Measurements from ENCODE around the gene TXN.

GRCh38 chr9:110282018-110282738 is 25.9 kb upstream of the TXN start:
- TF ChIP-seq POLR2A (IDR thresholded peaks at IDR 0.05; ENCODE audit: low read depth, low read length) (no peak), BRCA1 (IDR thresholded peaks at IDR 0.05; ENCODE audit: low read depth, low read length) (no peak), ZZZ3 (IDR thresholded peaks at IDR 0.05; ENCODE audit: control insufficient read depth, insufficient read length, low read depth) (no peak), EZH2 (IDR thresholded peaks at IDR 0.05; ENCODE audit: borderline replicate concordance, control insufficient read depth, low read depth, low read length) (no peak), SKIL (IDR thresholded peaks at IDR 0.05; ENCODE audit: low read depth, poor library complexity, severe bottlenecking) (no peak), CTCF (IDR thresholded peaks at IDR 0.05 in 2 of 3, conservative IDR thresholded peaks at IDR 0.05 in 1 of 3; ENCODE audit: control insufficient read depth in 2 of 3, extremely low read depth in 1 of 3, insufficient read depth in 1 of 3, low read depth in 3 of 3, low read length in 3 of 3) (no peak), JUNB (IDR thresholded peaks at IDR 0.05) (no peak), JUND (IDR thresholded peaks at IDR 0.05; ENCODE audit: low read depth, low read length) (no peak), FOXK2 (IDR thresholded peaks at IDR 0.05) (no peak), SIN3A (IDR thresholded peaks at IDR 0.05; ENCODE audit: low read depth, low read length) (no peak), HCFC1 (IDR thresholded peaks at IDR 0.05; ENCODE audit: low read length) (no peak)
